Measurements from ENCODE around the gene LRP11.

The LRP11 gene

DNA sequence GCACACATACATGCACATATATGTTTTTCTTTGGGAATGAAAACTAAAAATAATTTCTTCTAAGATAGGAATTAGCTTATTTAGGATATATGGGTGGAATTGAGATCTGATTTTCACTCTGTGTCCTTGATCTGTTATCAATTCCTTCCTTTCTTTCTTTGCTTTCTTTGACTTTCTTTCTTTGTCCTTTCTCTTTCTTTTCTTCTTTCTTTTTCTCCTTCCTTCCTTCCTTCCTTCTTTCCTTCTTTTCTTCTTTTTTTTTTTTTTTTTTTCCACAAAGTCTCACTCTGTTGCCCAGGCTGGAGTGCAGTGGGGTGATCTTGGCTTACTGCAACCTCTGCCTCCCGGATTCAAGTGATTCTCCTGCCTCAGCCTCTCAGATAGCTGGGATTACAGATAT, 86.5 kb downstream of the LRP11 start:
- no peak for DNase-seq

DNA sequence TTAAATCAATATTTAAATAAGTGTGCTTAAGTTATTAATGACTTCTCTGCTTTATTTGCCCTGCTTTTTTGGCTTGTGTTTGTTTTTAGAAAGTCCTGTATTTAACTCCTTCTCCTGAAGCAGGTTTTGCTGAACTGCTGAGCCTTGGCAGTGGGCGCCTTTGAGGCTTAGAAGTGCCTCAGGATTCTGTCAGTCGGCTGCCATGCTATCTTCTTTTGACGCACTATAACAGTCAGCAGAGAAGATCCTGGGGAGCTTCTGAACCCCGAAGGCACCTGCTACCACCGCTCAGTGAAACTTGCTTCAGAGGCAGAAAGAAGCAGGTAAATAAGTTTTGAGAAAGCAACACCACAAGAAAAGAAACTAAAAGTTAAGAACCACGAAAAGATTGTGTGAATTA, 92.2 kb downstream of the LRP11 start:
- DNase-seq: no peak

DNA sequence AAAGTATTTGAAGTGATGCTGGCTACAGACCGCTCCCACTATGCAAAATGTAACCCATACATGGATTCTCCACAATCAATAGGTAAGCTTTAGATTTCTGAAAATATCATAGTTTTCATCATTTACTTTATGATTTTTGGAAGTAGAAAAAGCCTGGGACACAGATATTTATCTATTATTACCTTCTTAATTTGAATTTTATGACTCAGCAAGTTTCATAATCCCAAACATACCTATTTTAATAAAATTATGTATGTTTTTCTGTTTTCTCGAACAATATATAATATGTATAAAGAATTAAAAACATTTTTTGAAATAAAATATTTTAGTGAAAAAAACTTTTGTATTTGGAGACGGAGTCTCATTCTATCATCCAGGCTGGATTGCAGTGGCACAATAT, 93.0 kb downstream of the LRP11 start:
- DNase-seq: no peak

DNA sequence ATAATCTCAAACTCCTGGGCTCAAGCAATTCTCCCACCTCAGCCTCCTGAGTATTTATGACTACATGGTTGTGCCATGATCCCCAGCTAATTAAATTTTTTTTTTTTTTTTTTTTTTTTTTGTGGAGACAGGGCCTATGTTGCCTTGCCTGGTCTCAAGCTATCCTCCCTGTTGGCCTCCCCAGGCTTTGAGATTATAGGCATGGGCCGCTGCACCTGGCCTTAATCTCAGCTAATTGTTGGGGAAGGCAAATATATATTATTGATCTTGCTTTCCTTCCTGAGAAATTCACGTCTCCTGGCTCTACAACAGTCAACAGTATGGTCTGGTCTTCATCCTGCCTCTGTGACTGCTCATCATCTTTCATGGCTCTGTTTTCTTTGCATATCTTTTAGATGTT, 94.5 kb downstream of the LRP11 start:
- DNase-seq: no peak
